ENCODE results near the gene PALD1.
"Not testable (repeated sequence)": the region's sequence is repeated elsewhere in the genome, so short reads cannot be mapped to it uniquely, and the experiment has no call there.

Gene PALD1

DNA sequence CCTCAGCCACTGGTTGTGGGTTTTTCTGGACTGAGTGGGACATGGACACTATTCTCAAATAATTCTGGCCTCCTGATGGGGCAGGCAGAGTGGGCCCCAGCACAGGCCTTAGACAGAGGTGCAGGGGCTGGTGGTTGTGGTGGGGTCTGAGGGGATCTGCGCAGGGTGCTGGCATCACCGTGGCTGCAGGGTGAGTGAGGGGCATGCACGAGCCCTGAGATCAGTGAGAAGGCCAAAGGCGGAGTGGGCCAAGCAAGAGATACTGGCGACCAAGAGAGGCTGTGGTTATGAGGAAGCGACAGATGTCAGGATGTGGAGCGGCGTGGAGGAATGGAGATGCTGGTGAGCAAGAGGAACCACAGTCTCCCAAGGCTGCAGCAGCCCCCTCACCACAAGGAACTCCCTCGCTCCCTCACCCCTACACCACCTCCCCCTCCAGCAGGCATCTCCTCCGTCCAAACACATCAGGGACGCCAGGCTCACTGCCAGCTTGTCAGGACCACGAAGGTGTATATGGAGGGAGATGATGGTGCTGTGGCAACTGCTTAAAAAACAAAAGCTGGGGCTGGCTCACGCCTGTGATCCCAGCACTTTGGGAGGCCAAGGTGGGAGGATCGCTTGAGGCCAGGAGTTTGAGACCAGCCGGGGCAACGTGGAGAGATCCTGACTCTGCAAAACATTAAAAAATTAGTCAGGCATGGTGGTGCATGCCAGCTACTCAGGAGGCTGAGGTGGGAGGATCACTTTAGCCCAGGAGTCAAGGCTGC lies 114.4 kb downstream of the PALD1 start:
- no peak for DNase-seq

DNA sequence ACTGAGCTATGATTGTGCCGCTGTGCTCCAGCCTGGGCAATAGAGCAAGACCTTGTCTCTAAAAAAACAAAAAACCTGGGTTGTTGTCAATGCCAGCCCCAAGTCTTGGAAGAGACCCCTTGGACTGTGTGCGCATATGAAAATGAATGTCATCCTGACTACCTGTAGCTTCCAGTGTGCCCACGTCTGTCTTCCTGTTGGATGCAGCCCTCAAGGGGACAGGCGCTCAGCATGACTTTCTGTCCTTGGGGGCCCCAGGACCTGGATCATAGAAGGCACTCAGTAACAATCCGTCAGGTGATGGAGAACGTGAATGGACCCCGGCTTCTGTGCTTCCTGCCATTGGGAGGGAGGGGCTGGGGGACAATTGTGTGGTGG lies 114.9 kb downstream of the PALD1 start:
- no peak for DNase-seq

DNA sequence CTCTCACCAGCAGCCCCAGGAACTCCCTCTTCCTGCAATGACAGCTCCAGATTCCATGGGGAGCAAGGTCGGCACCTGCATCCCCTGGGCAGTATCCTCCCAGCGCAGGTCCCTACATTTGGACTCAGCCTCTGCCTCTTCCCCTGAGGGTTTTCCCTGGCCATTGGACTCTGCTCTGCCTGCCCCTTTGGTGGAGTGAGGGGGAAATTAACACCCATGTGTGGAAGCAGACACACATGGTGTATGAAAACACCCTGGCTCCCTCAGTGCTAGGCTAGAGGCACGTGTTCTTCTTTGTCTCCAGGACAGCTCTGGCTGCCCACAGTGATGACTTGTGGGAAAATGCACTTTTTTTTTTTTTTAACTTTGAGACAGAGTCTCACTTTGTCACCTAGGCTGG lies 115.6 kb downstream of the PALD1 start:
- DNase-seq = no peak

DNA sequence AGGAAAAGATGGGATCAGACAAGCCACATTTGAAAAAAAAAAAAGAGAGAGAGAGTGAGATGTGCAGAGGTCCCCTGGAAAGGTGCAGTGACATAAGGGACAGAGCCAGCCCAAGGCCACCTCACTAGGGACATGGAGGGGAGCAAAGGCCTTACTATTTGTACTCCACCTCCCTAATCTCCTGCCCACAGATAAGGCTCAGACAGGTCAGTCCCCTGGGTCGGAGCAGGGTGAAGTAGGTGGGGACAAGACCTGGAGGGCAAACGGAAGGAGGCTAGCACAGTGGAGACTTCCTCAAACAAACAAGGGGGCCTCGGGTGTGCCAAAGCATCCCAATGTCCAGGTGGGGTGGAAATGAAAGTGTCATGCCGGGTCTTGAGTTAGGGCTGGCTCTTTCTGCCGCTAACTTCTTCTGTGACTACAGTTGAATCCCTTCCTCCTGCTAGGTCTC lies 117.0 kb downstream of the PALD1 start:
- no peak for DNase-seq

DNA sequence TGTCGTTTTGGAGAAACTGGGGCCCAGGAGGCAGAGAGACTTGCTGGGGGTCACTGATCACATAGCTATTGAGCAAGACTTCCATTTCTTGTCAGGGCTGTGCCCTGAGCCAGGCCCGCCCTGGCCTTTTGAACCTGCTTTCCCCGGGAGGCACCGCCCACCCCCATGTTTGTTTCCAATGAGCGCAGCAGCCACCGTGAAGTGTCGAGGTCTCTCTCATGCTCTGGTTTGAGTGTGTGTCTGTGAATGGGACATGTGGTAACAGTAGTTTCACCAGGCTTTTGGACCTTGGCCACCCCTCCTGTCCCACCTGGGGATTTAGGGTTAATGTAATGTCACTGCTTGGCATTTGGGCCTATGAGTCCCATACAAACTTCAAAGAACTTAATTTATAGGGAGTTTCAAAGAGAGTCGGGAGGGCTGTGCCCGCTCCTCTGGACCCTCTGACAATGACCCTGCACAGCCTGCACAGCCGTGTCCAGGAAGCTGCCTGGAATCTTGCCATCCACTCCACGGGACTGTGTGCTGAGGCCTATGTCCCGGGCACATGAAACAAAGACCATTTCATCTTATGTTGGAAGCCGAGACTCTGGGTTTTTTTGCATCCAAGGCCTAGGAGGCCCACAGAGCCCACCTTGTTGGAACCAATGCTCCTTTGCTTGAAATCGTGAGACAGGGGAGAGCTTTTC lies 117.7 kb downstream of the PALD1 start:
- DNase-seq = no peak

DNA sequence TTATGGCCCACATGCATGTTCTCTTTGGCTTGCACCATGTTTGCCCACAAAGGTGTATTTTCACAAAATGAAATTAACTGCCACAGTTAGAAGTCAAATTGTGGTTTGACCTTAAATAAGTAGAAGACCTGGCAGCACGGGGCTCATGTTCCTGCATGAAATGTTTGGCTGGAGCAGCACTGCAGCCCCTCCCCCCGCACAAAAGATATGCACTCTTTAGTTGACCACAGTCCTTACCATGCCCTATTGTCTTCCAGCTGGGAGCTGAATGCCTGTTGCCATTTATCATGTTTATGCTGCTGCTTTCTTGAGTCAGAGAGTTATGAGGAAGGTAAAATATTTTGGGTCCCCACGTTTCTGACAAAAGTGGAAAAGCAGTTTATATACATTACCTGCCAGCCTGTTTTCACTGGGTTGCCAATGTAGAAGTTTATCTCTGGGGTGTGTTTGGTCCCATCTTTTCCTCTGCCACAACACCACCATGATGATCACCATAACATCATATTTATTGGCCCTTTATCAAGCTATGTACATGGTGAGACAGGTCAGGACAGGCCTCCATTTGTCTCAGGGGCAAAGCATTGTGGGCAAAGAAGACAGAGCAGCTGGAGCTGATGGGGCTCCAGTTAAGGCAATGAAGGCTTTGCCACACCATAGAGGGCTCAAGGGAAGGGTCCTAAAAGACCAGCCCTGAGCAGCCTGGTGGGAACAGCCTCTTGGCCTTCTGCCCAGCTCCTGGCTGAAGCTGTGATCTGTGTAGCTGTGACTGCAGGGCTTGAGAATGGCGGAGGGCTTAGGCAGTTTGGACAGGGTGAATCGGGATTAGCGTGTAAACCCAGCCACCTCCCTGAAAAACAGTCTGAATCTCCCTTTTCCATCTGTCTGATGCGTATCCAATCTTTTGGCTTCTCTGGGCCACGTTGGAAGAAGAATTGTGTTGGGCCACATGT lies 118.6 kb downstream of the PALD1 start:
- DNase-seq = no peak

DNA sequence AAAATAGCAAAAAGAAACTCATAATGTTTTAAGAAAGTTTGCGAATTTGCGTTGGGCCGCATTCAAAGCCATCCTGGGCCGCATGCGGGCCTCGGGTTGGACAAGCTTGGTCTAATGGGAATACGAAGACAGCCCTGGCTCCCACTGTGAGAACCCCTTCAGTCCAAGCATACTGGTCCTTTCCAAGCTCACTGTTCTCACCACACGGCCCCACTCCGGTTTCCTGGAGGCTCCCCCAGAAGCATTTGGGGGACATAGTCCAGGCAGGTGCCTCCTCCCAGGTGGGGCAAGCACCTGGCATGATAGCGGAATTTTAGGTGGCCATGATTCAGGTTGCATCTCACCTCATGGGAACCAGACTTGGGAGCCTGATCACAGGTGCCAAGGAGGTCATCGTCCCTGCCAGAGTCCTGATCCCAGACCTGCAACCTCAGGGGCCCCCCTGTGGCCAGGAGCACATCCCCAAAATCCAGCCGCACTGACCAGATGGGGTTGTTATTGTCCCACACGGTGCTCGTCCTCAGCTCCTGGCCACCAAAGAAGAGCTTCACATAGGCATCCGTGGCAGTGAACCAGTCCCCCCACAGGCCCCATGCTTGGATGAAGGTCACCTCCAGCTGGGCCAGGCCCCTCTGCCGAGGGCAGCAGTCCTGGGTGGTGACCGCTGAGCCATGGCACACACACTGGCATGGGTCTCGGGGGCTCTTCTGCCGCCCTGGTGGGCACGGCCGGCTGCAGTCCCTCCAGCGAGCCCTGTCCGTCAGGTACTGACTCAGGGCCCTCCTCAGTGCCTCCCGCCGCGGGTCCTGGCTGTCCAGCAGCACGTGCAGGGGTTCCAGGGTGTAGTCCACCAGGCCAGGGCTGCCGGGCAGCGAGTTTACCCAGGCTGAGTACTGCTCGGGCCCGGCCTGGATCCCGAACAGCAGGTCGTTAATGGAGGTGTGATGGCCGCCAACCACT lies 119.6 kb downstream of the PALD1 start:
- DNase-seq = no peak

DNA sequence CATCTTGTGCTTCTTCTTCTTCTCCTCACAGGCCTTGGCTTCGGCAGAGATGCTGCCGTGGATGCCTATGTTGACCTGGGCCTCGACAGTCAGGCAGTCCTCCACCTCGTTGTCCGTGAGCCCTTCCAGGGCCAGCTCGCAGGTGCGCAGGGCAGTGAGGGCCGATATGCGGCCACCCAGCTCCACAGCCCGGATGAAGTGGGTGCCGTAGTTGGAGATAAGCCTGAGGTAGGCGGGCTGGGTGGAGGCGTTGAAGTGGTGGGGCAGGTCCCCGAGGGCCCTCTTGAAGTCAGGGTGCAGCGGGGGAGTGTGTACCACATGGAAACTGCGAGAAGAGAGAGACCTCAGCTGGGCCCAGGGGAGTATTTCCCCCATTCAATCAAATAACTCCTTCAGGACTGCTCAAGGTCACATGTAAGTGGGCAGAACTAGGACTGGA lies 120.3 kb downstream of the PALD1 start:
- DNase-seq = no peak

DNA sequence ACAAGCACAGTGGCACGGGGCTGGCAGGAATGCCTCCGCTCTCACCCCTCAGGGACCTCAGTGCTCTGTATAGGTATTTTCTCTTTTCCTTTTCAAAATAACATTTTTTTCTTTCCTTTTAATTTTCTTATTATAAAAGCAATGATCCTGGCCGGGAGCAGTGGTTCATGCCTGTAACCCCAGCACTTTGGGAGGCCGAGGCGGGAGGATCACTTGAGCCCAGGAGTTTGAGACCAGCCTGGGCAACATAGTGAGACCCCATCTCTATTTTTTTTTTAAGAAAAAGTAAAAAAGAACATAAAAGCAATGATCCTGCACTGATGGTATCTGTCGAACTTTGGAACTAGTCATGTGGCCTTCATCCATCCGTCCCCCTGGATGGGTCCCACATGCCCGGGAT lies 120.8 kb downstream of the PALD1 start:
- DNase-seq = no peak

DNA sequence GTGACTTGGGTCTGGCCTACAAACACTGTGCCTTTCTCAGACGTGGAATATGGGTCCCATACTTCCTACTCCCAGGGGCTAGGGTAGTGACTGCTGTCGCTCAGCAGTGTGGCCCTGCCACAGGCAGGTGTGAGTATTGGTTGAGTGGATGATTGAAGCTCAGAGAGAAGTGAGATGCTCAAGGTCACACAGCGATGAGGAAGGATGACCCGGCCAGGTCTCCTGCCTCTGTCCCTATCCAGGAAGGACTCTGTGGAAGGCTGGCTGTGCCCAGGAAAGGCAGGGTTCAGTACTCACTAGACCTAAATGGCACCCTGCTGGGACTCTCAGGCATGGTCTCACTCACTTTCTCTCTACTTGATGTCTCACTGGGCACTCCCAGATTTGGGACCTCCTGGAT lies 121.2 kb downstream of the PALD1 start:
- DNase-seq = no peak

DNA sequence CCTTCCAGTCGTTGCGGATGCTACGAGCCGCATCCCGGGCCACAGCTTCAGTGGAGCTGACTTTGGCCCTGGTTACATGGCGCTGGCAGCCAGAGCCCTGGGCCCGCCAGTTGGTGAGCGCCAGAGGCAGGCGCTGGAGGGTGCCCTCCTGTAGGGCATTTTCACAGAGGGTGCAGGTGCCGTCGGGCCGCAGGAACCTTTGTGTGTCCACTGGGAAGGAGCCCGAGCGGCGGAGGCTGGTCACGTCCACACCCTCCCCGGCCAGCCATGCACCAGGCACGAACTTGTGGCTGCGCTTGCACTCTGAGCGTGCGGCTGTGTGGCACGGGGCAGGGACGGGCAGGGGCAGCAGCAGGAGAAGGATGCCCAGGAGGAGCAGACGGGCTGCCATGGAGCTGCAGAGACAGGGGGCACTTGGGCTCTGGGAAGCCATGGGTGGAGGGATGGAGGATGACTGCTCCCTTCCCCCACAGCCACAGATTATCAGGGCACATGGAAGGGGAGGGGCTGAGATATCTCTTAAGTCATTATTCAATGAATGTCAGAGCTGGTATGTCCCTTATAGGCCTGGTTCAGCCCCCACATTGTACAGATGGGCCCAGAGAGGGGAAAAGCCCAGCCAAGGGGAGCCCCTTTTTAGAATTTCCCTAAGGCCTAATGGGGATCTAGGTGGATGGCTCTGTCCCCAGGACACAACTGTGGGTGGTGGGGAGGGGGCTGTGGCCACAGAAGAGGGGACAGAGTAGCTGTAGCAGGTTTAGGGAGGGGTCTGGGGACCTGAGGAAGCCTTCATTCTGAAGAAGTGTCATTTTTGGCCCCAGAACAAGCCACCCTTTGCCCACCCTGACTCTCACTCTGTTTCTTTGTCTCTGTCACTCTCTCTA lies 122.2 kb downstream of the PALD1 start:
- DNase-seq = no peak

DNA sequence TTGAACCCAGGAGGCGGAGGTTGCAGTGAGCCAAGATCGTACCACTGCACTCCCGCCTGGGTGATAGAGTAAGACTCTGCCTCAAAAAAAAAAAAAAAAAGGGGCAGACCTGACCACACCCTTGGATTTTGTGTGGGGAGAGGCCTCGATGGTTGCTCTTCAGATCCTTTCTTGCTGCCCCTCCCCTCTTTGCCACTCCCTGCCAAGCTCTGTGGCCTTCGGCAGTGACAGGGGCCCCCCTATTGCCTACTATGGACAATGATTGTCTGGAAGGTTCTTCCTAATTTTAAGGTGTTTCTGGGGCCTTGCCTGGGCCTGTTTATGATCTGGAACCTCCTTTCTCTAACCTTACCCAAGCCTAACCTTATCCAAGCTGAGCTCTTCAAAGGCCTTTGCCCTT lies 123.2 kb downstream of the PALD1 start:
- no peak for DNase-seq

DNA sequence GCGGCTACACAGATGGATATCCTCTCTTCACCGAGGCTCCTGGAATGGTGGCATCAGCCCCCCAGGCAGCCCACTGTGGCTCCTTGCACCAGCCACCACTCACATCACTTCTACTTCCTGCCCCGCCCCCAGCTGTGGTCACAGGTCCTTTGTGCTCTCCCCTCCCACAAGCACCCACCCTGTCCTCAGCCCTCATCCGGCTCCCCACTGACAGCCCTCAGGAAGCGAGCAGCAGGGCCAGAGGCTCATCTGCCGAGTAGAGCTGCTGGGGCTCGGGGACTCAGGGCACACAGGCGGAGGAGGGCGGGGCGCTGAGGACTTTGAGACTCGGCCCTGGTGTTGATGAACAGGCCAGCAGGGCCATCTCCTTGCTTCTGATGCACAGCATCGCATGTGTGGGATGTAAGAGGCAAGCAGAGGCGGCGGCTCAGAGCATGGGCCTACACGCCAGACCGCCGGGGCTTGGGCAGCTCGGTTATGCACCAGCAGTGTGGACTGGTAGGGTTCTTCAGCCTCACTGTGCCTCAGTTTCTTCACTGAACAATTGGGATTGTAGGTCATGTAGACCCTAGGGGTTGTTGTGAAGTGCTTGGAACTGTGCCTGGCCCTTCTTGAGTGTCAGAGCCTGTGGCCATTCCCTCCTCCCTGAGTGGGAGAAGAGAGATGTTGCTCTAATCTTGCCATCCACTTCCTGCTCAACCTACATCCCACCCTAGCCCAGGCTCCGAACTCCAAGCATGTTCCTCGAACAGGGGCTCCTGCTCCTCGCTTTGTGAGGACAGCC lies 124.3 kb downstream of the PALD1 start, which contains the start of gene PRF1:
Gene PRF1 (minus strand): TSS at position 77 of the 784 bp plus-strand sequence. CDS start 1,839 bp downstream, outside the sequence.
- no peak for DNase-seq

DNA sequence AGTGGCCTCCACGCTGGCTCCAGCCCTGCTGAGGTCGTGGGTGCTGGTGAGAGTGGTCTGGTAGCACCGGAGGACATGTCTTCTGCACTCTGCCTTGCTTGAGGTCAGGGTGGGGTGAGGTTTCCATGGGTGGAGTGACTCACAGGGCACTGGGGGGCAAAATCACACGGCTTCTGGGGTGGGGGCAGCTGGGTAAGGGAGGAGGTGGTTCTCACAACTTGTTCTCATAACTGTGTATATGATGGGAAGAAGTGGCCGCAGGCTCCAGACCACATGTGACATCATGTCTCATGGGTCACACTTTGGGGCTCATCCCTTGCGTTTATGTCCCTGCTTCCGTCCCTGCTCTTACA lies 124.9 kb downstream of the PALD1 start:
- no peak for DNase-seq

DNA sequence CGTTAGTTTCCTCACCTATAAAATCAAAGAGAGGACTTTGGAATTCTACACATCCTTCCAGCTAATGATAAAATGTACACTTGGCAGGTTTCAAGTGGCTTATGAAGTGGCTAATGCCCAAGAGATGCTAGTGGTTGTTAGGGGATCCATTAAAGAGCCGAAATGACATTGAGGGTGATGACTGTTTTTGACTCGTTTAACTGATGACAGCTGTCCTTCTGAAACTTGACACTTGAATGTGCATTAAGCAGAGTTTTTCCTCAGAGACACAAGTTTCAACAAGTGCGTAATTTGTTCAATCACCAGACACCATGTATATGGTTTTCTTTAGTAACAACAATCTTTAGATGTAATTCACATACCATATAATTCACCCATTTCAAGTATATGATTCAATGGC lies 125.5 kb downstream of the PALD1 start:
- DNase-seq = no peak

DNA sequence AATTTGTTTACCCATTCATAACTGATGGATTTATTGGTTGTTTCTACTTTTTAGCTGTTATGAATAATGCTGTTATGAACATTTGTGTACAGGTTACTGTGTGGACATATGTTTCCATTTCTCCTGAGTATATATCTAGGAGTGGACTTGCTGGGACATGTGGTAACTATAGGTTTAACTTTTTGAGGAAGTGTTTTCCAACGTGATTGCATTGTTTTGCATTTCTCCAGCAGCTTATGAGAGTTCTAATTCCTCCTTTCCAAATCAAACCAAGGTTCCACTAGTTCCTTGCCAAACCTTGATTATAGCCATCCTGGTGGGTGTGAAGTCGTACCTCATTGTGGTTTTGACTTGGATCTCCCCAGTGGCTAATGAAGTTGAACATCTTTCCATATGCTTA lies 126.6 kb downstream of the PALD1 start:
- DNase-seq = no peak

DNA sequence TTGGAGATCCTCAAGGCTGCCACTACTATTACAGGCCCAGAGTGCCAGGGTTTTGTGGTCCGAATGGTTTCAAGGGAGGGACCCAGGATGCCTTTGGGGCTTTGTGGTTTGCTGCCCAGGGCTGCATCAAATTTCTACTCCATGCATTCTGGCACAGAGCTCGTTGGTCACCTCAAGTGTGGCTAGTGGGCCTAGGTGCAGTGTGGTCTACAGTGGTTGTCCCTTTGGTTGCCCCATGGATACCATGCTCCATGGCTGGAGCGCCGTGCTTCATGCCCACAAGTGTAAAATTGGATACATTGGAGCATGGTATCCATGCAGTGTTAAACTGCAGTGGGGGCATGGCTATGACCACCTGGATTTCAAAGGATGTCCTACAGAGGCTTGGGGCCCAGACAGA lies 129.4 kb downstream of the PALD1 start:
- no peak for DNase-seq

DNA sequence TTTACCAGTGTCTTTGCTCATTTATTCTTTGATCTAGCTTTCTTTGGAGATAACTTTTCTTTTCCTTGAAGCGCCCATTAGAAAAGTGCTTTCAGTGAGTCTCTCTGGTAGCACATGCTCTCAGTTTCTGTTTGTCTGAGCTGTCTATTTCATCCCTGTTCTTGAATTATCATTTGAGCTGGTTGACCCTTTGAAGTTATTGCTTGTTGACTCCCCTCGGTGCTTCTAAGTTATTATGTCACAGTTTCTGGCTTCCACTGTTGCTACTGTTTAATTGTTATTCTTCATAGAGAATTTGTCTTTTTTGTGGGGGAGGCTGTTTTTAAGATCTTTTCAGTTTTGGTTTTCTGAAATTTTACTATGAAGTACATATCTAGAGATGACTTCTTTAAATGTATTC lies 135.4 kb downstream of the PALD1 start:
- no peak for DNase-seq

DNA sequence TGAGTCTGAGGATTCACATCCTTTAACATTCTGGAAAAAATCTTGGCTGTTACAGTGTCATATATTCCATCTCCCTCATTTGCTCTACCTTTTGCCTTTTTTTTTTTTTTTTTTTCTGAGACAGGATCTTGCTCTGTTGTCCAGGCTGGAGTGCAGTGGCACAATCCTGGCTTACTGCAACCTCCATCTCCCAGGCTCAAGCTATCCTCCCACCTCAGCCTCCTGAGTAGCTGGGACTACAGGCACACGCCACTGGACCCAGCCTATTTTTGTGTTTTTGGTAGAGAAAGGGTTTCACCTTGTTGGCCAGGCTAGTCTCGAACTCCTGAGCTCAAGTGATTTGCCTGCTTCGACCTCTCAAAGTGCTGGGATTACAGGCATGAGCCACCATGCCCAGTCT lies 135.8 kb downstream of the PALD1 start:
- DNase-seq = not testable (repeated sequence)

DNA sequence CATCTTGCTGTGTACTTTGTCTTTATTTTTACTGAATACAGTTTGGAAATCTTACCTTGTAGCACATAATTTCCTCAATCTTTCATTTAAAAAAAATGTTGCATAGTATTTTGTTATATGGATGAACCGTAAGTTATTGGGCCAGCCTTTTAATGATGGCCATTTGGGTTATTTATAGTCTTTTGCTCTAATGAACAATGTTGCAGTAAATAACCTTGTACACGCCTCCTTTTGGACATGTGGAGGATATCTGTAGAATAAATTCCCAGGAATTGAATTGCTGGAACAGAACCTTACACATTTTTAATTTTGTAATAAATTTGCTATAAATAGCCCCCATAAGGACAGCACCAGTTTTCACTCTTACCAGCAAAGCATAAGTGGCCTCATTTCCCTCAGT lies 136.6 kb downstream of the PALD1 start:
- no peak for DNase-seq
